Caco-2 (cell line): Measurements from ENCODE around the gene LMAN2L. TPM values are rescaled to one million over a fixed set of nuclear protein-coding genes. Genes with fewer than 3 reads are reported as not detected.
A peak's percentile ranks its signal among the peaks of the same experiment; 100 is the strongest.

ENCODE experiments used
- BruUV-seq: library from RNA; stranded (reverse); fragments of 400-500 nt; replicated peaks from 2 replicates; lab custom pipeline; 2021; lab: Mats Ljungman, UMichigan
- CTCF ChIA-PET: fragments of 300-600 bp; sonication (Branson Sonifier 250); formaldehyde crosslinking; loops from one replicate; lab custom pipeline; 2022; ENCODE audit warnings: antibody characterized with exemption; lab: Charles Lee
- POLR2A ChIA-PET: fragments of 300-600 bp; sonication (Branson Sonifier 250); formaldehyde crosslinking; loops from one replicate; lab custom pipeline; 2022; ENCODE audit warnings: antibody characterized with exemption; lab: Charles Lee
- DNase-seq, 2 experiments: peaks; one replicate each; pipeline versions ENCODE4 v3.0.0 to v3.0.0-alpha.2; 2020 to 2022
- H3K27me3 ChIP-seq: replicated peaks from 2 replicates; pipeline ENCODE4 v1.6.0; 2011; ENCODE audit warnings: low read length; ENCODE audit not compliant: control insufficient read depth, insufficient read depth
- H3K36me3 ChIP-seq: 2 replicates; pipeline ENCODE4 v1.5.1; 2011; ENCODE audit warnings: low read length; ENCODE audit not compliant: control insufficient read depth, insufficient read depth
- H3K4me1 ChIP-seq: fragments of 250-450 bp; sonication (Bioruptor Pico); 2 replicates; pipeline ENCODE4 v1.5.1; 2020; ENCODE audit warnings: mild to moderate bottlenecking
- H3K4me3 ChIP-seq: 2 replicates; pipeline ENCODE4 v1.5.1; 2011; ENCODE audit warnings: low read depth, mild to moderate bottlenecking, control low read depth, low read length
- H3K9me3 ChIP-seq: fragments of 250-450 bp; sonication (Bioruptor Pico); 2 replicates; pipeline ENCODE4 v1.5.1; 2020; ENCODE audit warnings: mild to moderate bottlenecking, moderate library complexity
- H3K27ac Mint-ChIP-seq: one replicate; pipeline ENCODE4 v1.8.0; 2022; ENCODE audit warnings: mixed read lengths; ENCODE audit not compliant: unreplicated experiment
- H3K27me3 Mint-ChIP-seq: one replicate; pipeline ENCODE4 v1.8.0; 2022; ENCODE audit warnings: mixed read lengths; ENCODE audit not compliant: insufficient read depth, unreplicated experiment
- H3K36me3 Mint-ChIP-seq: one replicate; pipeline ENCODE4 v1.8.0; 2022; ENCODE audit warnings: mild to moderate bottlenecking, mixed read lengths; ENCODE audit not compliant: insufficient read depth, unreplicated experiment
- H3K4me1 Mint-ChIP-seq: one replicate; pipeline ENCODE4 v1.8.0; 2022; ENCODE audit warnings: low read depth, mixed read lengths; ENCODE audit not compliant: unreplicated experiment
- H3K4me3 Mint-ChIP-seq: one replicate; pipeline ENCODE4 v1.8.0; 2022; ENCODE audit warnings: mild to moderate bottlenecking, moderate library complexity, mixed read lengths; ENCODE audit not compliant: unreplicated experiment
- H3K9me3 Mint-ChIP-seq: one replicate; pipeline ENCODE4 v1.8.0; 2022; ENCODE audit warnings: mixed read lengths; ENCODE audit not compliant: unreplicated experiment
- intact Hi-C: fragments of 100-400 bp; cut with micrococcal nuclease; formaldehyde crosslinking; loops from one replicate; pipeline ENCODE4 v1.10.0; 2022; ENCODE audit not compliant: unreplicated experiment
- total RNA-seq: library from RNA; stranded (reverse); gene quantifications from 2 replicates; pipeline ENCODE4 v1.2.3, GENCODE V29; 2022
- TF ChIP-seq, protein P1 (sequence below), 2 experiments: fragments of 200-600 bp in 1 of 2; IDR thresholded peaks; 1 replicate in 1 of 2; 2 replicates in 1 of 2; pipeline versions ENCODE4 v1.5.1 to v1.8.0; 2011 to 2022; ENCODE audit warnings: antibody characterized with exemption in 1 of 2, control low read depth in 1 of 2, inconsistent platforms in 1 of 2, low read depth in 1 of 2, low read length in 1 of 2, mild to moderate bottlenecking in 1 of 2, moderate library complexity in 1 of 2; ENCODE audit not compliant: insufficient read depth in 1 of 2, severe bottlenecking in 1 of 2, unreplicated experiment in 1 of 2

Gene LMAN2L
- total RNA-seq, 1 experiment from 2014 or later = 27.4 TPM

DNA sequence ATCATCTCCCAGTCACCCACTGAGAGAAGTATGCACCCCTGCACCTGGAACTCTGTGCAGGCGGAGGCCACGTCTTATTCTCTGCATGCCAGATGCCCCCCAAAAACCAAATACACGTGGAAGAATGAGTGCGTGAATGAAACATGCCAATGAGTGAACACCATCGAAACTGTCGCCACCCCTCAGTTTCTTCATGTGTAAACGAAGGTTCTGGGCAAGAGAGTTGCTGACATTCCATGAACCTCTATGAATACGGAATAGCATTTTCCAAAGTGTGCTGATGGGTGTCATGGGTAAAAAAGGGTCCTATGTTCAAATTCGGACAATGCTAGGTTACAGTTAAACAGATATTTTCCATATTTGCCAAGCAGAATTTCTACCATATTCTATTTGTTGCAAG is 77.5 kb downstream of the LMAN2L start:
- no peak overlapping the region for H3K27ac Mint-ChIP-seq

DNA sequence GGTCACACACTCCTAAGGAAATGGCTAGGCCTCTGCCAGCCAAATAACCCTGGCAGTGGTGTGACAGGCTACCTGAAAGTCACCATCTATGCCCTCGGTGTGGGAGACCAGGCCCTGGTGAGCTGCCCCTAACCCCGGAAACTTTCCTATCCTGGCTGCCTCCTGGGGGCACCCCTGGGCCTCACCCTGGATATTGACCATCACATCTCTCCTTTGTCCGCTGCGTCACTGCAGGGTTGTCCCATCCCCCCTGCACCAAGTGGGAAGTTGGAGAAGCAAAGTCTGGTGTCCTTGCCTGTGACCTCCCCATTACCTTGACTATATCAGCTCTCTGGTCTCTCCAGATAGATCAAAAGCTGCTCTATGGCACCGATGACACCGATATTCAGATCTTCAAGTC is 78.5 kb downstream of the LMAN2L start:
- POLR2A ChIA-PET = no interaction called here
- no peaks in the 10 kb centered on the region for H3K36me3 Mint-ChIP-seq
- Histone ChIP-seq H3K27me3 (no peaks in the 10 kb centered on the region), H3K36me3 (no peaks in the 10 kb centered on the region), H3K9me3 (peaks cover 3% of the 10 kb centered on the region; the same call in 1 of the 2 replicates), H3K4me3 (no peak overlapping the region), H3K4me1 (no peaks in the 10 kb centered on the region)
- CTCF ChIA-PET = no interaction called here
- H3K4me1 Mint-ChIP-seq = peaks cover 7% of the 10 kb centered on the region
- peak in 1 of 2 experiments; percentile 16 for DNase-seq
- H3K4me3 Mint-ChIP-seq = no peak overlapping the region
- no peak overlapping the region for H3K27ac Mint-ChIP-seq
- H3K9me3 Mint-ChIP-seq = no peaks in the 10 kb centered on the region
- TF ChIP-seq, protein P1, sequence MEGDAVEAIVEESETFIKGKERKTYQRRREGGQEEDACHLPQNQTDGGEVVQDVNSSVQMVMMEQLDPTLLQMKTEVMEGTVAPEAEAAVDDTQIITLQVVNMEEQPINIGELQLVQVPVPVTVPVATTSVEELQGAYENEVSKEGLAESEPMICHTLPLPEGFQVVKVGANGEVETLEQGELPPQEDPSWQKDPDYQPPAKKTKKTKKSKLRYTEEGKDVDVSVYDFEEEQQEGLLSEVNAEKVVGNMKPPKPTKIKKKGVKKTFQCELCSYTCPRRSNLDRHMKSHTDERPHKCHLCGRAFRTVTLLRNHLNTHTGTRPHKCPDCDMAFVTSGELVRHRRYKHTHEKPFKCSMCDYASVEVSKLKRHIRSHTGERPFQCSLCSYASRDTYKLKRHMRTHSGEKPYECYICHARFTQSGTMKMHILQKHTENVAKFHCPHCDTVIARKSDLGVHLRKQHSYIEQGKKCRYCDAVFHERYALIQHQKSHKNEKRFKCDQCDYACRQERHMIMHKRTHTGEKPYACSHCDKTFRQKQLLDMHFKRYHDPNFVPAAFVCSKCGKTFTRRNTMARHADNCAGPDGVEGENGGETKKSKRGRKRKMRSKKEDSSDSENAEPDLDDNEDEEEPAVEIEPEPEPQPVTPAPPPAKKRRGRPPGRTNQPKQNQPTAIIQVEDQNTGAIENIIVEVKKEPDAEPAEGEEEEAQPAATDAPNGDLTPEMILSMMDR (IDR thresholded peaks at IDR 0.05; ENCODE audit: insufficient read depth in 1 of 2, low read depth in 1 of 2, low read length in 1 of 2, severe bottlenecking in 1 of 2, unreplicated experiment in 1 of 2) = no peak
- no TSS peak for BruUV-seq
- intact Hi-C loops = no loop called here
- no peaks in the 10 kb centered on the region for H3K27me3 Mint-ChIP-seq

More for the DNA sequence above, 77.5 kb downstream of the LMAN2L start:
- no TSS peak for BruUV-seq
- H3K36me3 ChIP-seq = no peaks in the 10 kb centered on the region
- Mint-ChIP-seq H3K9me3 (no peaks in the 10 kb centered on the region), H3K36me3 (no peaks in the 10 kb centered on the region), H3K4me1 (peaks cover 7% of the 10 kb centered on the region), H3K4me3 (no peak overlapping the region), H3K27me3 (no peaks in the 10 kb centered on the region)
- CTCF ChIA-PET = no interaction called here
- no peaks in the 10 kb centered on the region for H3K4me1 ChIP-seq
- peaks cover 3% of the 10 kb centered on the region; the same call in 1 of the 2 replicates for H3K9me3 ChIP-seq
- H3K4me3 ChIP-seq = no peak overlapping the region
- intact Hi-C loops = no loop called here
- H3K27me3 ChIP-seq = no peaks in the 10 kb centered on the region
- POLR2A ChIA-PET = no interaction called here
- TF ChIP-seq, protein P1 (IDR thresholded peaks at IDR 0.05; ENCODE audit: insufficient read depth in 1 of 2, low read depth in 1 of 2, low read length in 1 of 2, severe bottlenecking in 1 of 2, unreplicated experiment in 1 of 2) = no peak
- peak in 1 of 2 experiments; percentile 18 for DNase-seq

DNA sequence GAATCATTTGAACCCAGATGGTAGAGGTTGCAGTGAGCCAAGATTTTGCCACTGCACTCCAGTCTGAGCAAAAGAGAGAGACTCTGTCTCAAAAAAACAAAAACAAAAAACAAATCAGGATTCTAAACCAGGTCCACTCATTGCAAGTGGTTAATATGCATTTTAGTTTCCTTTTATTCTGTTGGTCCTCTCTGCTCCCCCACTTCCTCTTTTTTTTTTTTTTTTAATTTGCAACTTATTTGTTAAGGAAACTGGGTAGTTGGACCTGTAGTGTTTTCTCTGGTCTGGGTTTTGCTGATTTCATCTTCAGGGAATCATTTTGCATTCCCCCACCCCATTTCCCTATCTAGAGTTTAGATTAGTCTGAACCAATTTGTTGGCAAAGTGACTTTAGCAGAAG is 83.3 kb downstream of the LMAN2L start:
- BruUV-seq = no TSS peak

More for the DNA sequence above, 83.3 kb downstream of the LMAN2L start:
- Histone ChIP-seq H3K4me1 (no peaks in the 10 kb centered on the region), H3K27me3 (no peaks in the 10 kb centered on the region), H3K36me3 (no peaks in the 10 kb centered on the region), H3K9me3 (no peaks in the 10 kb centered on the region), H3K4me3 (no peak overlapping the region)
- no peak for DNase-seq
- Mint-ChIP-seq H3K9me3 (no peaks in the 10 kb centered on the region), H3K4me3 (no peak overlapping the region), H3K27ac (no peak overlapping the region), H3K4me1 (no peaks in the 10 kb centered on the region), H3K36me3 (no peaks in the 10 kb centered on the region), H3K27me3 (peaks cover 3% of the 10 kb centered on the region)
- ChIA-PET CTCF (no interaction called here), POLR2A (no interaction called here)
- TF ChIP-seq, protein P1 (IDR thresholded peaks at IDR 0.05; ENCODE audit: insufficient read depth in 1 of 2, low read depth in 1 of 2, low read length in 1 of 2, severe bottlenecking in 1 of 2, unreplicated experiment in 1 of 2) = no peak
- intact Hi-C loops = no loop called here

Other genes with a start within 250 kb of the LMAN2L start
- gene NEURL3, start 234.7 kb downstream of the LMAN2L start, total RNA-seq = 3.1 and 4.2 TPM in 2 replicates
- 3.0 and 3.3 TPM in 2 replicates for gene ARID5A, start 203.3 kb downstream of the LMAN2L start, total RNA-seq
- gene KANSL3, start 101.8 kb downstream of the LMAN2L start, total RNA-seq = 47.4 and 48.6 TPM in 2 replicates
- gene FER1L5, start 97.3 kb downstream of the LMAN2L start, total RNA-seq = 0.07 and 0.09 TPM in 2 replicates
- 23.2 and 28.3 TPM in 2 replicates for gene CNNM4, start 20.8 kb upstream of the LMAN2L start, total RNA-seq
- gene CNNM3, start 76.2 kb upstream of the LMAN2L start, total RNA-seq = 62.5 and 69.1 TPM in 2 replicates
- gene ANKRD23, start 104.0 kb upstream of the LMAN2L start, total RNA-seq = 2.5 and 7.4 TPM in 2 replicates
- 19.3 and 21.6 TPM in 2 replicates for gene ANKRD39, start 118.0 kb upstream of the LMAN2L start, total RNA-seq
- 29.9 and 31.4 TPM in 2 replicates for gene SEMA4C, start 130.0 kb upstream of the LMAN2L start, total RNA-seq
- gene FAM178B, start 246.5 kb upstream of the LMAN2L start, total RNA-seq = not detected in 2 replicates